GM19397 (cell line): ENCODE results near the gene PTPRN2.

Experiments used
- ATAC-seq: cut with Tn5 transposase; IDR thresholded peaks from one replicate; pipeline ENCODE4 v1.9.1; 2021; ENCODE audit warnings: mild to moderate bottlenecking, moderate library complexity; ENCODE audit not compliant: unreplicated experiment

Gene PTPRN2

DNA sequence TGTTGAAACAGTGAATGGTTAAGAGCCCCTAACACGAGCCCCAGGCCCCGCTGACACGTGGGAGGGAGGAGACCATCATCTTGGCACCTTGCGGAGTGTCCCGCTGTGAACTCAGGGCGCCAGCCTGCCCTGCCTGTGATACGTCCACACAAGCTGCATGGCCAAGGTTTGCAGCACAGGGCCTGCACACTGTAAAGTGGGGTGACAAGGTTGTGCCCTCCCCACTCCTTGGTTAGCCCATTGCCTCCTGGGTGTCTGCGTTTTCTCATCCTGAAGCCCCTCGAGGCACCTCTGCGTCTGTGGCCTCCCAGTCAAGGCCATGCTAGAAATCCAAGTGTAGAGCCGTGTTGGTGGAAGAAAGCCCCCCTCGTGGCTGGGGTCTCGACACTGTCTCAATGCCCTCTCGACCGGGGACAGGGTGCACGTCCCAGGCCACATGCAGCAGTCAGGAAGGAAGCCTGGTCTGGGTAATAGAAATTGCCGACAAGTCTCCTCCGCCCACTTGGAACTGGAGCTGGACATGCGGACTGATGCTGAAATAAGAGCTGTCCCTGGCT lies 1058.8 kb downstream of the PTPRN2 start:
- no peak for ATAC-seq

DNA sequence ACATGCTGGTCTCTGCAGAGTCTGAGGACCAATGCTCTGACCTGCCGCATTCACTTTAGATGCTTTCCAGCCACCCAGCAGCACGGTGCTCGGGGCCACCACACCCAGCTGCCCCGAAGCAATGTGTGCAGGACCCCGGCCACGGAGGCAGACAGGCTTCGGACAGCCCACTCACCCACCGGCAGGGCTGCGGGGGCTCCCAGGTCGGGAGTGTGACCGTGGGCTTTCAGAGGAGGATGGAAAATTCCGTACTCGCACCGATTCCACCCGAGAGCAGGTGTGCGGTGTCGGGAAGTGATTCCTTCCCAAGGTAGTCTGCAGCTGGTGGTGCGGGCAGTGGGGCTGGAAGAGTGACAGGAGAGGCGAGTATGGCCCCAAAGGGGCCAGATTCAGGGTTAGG lies 1059.9 kb downstream of the PTPRN2 start:
- ATAC-seq, result no peak

DNA sequence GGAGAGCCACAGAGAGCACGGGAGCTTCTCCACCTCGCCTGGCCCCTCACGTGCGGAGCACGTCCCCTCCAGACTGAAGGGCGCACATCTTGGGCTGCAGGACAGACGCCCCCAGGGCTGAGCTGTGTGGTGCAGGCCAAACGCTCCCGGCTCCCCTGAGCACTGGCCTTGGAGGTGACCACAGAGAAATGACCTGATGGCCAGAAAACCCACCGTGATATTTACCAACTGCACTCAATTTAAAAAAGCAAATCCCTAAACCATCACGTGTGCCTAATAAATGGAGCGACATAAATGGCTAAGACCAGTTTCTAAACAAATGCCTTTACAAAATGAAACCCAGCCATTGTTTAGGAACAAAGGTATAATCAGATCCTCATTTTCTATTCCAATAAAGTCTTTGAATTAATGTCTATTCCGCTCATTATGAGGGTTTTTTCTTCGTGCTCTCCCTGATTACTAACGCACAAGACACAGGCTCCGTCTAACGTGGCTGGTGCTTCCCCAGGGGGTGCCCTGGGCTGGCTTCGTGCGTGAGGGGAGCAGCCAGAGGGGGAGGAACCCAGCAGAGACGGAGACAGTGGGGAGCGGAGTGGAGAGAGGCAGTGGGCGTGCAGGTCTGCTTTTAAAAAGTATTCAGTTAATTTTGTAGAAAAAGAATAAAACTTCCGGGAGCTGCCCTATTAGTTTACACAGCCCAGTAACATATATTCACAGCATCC lies 1060.5 kb downstream of the PTPRN2 start:
- no peak for ATAC-seq

- ATAC-seq, result no peak
Measured at GRCh38 chr7:157526005-157526912, 1061.4 kb downstream of the PTPRN2 start.

DNA sequence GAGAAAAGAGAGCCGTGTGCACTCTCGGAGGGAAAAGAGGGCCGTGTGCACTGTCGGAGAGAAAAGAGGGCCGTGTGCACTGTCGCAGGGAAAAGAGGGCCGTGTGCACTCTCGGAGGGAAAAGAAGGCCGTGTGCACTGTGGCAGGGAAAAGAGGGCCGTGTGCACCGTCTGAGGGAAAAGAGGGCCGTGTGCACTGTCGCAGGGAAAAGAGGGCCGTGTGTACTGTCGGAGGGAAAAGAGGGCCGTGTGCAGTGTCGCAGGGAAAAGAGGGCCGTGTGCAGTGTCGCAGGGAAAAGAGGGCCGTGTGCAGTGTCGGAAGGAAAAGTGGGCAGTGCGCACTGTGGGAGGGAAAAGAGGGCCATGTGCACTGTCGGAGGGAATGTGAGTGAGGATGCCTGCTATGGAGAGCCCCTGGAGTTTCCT lies 1062.1 kb downstream of the PTPRN2 start:
- ATAC-seq, result no peak

DNA sequence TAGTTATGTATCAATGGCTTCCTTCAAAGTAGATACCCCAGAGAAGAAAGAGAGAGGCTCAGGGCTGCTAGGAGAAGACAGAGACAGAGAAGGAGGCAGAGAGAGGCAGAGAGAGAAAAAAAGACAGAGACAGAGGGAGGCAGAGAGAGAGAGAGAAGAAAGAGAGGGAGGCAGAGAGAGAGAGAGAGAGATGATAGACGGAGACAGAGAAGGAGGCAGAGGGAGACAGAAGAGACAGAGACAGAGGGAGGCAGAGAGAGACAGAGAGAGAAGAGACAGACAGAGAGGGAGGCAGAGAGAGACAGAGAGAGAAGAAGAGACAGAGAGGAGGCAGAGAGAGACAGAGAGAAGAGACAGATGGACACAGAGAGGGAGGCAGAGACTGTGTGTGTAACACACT lies 1062.9 kb downstream of the PTPRN2 start:
- ATAC-seq, result no peak

GRCh38 chr7:157523766-157524421 lies 1063.7 kb downstream of the PTPRN2 start:
- no peak for ATAC-seq

DNA sequence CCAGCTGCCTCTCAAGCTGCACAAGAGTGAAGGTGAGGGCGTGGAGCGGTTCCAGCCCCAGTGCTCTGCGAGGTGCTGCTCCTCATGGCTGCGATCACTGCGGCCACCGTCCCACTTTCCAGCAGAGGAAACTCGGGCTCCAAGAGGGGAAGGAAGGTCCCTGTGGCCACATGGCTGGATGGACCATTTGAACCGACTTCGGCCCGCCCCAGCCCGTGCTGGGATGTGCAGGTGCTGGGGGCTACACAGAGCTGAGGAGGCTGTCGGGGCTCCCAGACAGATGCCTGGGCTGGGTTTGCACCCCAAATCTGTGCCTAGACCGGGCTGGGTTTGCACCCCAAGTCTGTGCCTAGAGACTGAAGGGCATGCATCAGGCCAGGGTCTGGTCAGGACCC lies 1064.3 kb downstream of the PTPRN2 start:
- no peak for ATAC-seq

DNA sequence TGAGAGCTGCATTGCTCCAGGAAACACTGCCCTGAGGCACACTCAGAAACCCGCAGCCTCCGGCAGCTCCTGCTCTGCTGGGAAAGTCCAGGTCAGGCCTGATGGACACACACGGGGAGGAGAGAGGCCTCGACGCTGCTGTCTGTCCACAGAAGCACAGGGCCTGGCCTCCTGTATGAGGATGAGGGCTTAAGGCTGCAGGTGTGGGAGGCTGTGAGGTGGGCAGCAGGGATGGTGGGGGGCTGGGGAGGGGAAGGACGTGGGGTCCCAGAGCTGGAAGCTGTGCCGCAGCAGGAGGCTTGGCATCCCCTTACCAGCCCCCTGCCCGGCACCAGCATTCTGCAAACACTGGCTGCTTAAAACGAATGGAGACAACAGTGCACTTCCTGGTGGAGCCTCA lies 1064.7 kb downstream of the PTPRN2 start:
- ATAC-seq, result no peak

GRCh38 chr7:157522189-157522588 lies 1065.4 kb downstream of the PTPRN2 start:
- ATAC-seq, result no peak

DNA sequence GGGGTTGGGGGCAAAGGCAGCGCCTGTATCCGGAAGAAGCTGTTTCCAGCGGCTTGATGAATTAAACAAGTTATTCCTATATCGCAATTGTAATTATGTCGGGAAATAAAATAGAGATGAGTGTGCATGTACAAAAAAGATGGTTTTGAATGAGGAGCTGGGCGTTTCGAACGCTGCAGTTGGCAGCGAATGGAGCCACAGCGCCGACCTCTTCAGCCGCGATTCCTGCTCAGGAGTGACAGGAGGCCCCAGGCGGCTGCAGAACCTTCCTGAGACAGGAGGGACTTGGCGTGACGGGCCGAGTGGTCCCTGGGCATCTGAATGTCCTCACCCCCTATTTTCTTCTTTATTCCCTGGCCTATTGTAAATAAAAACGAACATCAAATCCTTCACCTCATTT lies 1065.9 kb downstream of the PTPRN2 start:
- ATAC-seq, result no peak

GRCh38 chr7:157521061-157521731 lies 1066.4 kb downstream of the PTPRN2 start:
- ATAC-seq, result no peak

DNA sequence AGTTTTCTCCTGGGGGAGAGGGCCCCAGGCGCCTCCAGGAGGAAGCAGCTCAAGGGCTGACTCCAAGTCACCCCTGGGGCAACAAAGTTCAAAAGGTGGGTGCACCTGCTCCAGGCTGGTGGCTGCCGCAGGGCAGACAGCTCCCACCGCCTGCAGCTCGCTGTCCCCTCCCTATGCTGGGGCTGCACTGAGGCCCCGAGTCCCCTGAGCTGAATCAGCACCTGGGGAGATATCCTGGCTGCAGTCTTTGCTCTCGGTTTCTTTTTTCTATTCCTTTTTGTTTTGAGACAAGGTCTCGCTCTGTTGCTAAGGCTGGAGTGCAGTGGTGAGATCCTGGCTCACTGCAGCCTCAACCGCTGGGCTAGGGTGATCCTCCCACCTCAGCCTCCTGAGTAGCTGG lies 1067.4 kb downstream of the PTPRN2 start:
- ATAC-seq, result peak; percentile 94

DNA sequence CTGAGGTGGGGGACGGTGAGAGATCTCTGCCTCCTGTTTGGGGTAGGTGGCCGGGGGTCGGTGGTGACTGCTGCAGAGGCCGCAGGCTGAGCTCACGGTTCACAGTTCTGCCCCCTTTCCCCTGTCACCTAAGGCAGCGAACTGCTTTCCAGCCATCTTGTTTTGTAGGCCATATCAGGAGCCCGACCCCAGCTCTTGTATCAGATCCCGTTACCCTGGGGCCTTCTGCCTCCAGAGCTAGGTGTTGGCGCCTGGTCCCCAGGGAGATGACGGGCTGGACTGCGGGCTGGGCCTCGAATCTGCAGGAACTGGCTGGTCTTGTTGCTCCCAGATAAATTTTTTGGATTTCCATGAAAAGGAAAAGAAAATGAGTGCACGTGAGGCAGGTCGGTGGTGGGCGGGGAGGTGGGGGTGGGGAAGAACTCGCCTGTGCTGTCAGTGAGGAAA lies 1067.8 kb downstream of the PTPRN2 start:
- no peak for ATAC-seq

GRCh38 chr7:157519246-157519645 lies 1068.4 kb downstream of the PTPRN2 start:
- no peak for ATAC-seq

- no peak for ATAC-seq
Measured at GRCh38 chr7:157518514-157519175, 1069.0 kb downstream of the PTPRN2 start.

GRCh38 chr7:157517782-157518513 lies 1069.7 kb downstream of the PTPRN2 start:
- no peak for ATAC-seq

DNA sequence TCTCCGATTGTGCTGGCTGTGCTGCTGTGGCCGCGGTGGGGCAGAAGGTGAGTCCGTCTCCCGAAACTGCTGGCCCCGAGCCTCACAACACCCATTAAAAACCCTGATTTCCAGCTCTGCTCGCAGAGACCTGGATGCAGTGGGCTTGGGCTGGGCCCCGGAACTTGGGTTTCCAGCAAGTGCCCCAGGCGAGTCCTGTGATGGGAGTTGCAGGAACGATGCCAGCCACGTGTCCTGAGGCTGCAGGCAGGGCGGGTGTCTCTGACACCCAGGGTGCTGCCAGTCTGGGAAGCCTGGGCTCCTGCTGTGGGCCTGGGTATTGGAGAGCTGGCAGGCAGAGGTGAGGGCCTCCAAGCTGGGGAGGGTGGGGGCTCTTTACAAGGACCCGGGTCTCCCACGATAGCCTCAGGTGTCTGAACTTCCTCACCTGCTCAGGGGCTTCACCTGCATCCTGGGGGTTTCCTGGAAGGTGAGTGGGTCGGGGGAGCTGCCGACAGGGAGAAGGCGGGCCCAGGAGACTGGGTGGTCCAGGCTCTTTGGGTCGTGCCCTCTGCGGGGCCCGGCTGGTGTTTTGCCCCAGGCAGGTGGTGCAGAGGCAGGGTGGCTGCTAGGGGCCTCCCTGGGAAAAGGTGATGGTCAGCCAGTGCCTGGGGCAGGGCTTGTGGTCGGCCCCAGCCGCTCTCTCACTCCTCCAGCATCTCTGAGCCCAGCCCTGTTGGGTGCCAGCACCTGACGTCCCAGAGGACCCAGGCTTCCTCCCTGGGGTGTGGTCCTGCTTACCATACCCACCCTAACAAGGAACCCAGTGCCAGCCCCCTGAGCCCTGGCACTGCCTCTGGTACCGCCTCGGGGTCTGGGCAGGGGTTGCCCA lies 1070.5 kb downstream of the PTPRN2 start:
- no peak for ATAC-seq

- no peak for ATAC-seq
Measured at GRCh38 chr7:157516311-157516710, 1071.3 kb downstream of the PTPRN2 start.
